Articular chondrocyte of knee joint (primary cell): Measurements from ENCODE around the gene TRIM43B. TPM values are rescaled to one million over a fixed set of nuclear protein-coding genes. Genes with fewer than 3 reads are reported as not detected.

Experiments used
- small RNA-seq: library from RNA; depleted of rRNA; stranded (forward); fragments of <200 nt; gene quantifications from one replicate; pipeline ENCODE3, GENCODE V24; 2012
- total RNA-seq: library from RNA; depleted of rRNA; stranded (reverse); fragments of >200 nt; gene quantifications from 2 replicates; pipeline ENCODE4 v1.2.3, GENCODE V29; 2012

Gene TRIM43B
- total RNA-seq = not detected in 2 replicates

DNA sequence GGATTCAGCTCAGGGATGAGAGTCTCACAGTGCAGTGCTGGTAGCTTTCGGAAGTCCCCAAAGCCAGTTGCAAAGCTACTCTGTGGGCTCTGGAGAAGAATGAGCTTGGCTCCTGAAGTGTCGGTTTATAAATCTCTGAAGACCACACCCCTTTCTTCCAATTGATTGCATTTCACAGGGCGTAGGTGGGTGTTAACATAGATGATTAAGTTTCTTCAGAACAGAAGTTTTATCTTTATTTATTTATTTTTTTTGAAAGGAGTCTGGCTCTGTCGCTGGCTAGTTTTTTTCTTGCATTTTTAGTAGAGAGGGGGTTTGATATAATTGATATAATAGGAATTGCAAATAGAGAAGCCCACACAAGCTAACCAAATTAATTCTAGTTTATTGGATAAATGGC is at the start of gene TRIM43B:
TRIM43B (minus strand) TSS at position 101 of the 400 bp plus-strand sequence. CDS start 2,040 bp downstream, outside the sequence.

Small RNAs within 50 kb of the gene (small RNA-seq; reads per million reads assigned to genes)
- gene AC009237.11 (not detected), gene AC133104.2 (not detected)

Other genes with a start within 250 kb of the TRIM43B start
- gene PROM2, start 210.3 kb downstream of the TRIM43B start, total RNA-seq = 0.26 and 0.32 TPM in 2 replicates
- 3.5 and 4.2 TPM in 2 replicates for gene KCNIP3, start 187.4 kb downstream of the TRIM43B start, total RNA-seq
- gene FAHD2A, start 82.0 kb downstream of the TRIM43B start, total RNA-seq = 17.6 and 20.4 TPM in 2 replicates
- not detected in 2 replicates for gene TRIM43, start 107.2 kb upstream of the TRIM43B start, total RNA-seq